OCI-LY1 (cell line): ENCODE results near the gene ABCA13.

ENCODE experiments used
- EZH2 ChIP-seq: fragments of 200-600 bp; sonication (generic), shearing (Covaris generic); IDR thresholded peaks from 2 replicates; pipeline ENCODE4 v1.8.0; 2017; ENCODE audit warnings: borderline replicate concordance, mixed run types, mild to moderate bottlenecking, antibody characterized with exemption, low read length, moderate library complexity, mixed read lengths
- TF ChIP-seq, protein P1 (sequence below): fragments of 200-600 bp; sonication (generic), shearing (Covaris generic); IDR thresholded peaks from 2 replicates; pipeline ENCODE4 v1.5.1; 2017; ENCODE audit warnings: mild to moderate bottlenecking, antibody characterized with exemption, low read length, moderate library complexity, mixed read lengths

DNA sequence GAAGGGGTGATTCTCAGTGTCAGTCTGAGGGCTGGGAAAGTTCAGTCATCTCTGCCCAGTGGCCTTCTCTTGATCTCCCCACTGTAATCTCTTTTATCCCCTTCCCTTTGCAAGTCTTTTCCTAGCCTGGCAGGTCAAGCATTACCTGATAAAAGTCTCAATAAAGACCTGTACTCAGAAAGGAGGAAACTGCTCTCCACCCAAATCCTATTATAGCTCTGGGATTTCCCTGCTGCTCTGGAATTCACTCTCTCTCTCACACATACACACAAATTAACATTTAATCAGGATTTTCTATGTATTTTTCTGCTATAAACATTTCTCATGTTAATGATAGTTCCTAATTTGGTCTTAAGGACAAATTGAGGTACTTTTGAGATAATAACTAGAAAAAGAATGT is 46.5 kb downstream of the ABCA13 start:
- TF ChIP-seq, protein P1, sequence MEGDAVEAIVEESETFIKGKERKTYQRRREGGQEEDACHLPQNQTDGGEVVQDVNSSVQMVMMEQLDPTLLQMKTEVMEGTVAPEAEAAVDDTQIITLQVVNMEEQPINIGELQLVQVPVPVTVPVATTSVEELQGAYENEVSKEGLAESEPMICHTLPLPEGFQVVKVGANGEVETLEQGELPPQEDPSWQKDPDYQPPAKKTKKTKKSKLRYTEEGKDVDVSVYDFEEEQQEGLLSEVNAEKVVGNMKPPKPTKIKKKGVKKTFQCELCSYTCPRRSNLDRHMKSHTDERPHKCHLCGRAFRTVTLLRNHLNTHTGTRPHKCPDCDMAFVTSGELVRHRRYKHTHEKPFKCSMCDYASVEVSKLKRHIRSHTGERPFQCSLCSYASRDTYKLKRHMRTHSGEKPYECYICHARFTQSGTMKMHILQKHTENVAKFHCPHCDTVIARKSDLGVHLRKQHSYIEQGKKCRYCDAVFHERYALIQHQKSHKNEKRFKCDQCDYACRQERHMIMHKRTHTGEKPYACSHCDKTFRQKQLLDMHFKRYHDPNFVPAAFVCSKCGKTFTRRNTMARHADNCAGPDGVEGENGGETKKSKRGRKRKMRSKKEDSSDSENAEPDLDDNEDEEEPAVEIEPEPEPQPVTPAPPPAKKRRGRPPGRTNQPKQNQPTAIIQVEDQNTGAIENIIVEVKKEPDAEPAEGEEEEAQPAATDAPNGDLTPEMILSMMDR = no peak
- no peak for TF ChIP-seq EZH2
